HCT116 (cell line): Measurements from ENCODE around the gene CCNB3. TPM values are rescaled to one million over a fixed set of nuclear protein-coding genes. Genes with fewer than 3 reads are reported as not detected.

Source experiments
- ATAC-seq: fragments of 200-7000 bp; cut with Tn5 transposase; 2 replicates; pipeline ENCODE4 v1.9.1; 2020; ENCODE audit warnings: mild to moderate bottlenecking, moderate library complexity
- BruUV-seq: library from RNA; stranded (reverse); fragments of 400-500 nt; replicated peaks from 2 replicates; lab custom pipeline; 2021; lab: Mats Ljungman, UMichigan
- CTCF ChIA-PET: fragments of 300-600 bp; sonication (Branson Sonifier 250); formaldehyde crosslinking; loops from one replicate; lab custom pipeline; 2021; ENCODE audit warnings: antibody characterized with exemption; lab: Charles Lee
- POLR2A ChIA-PET: fragments of 300-600, 350-600 bp; sonication (Branson Sonifier 250); formaldehyde crosslinking; loops from one replicate; lab custom pipeline; 2021; ENCODE audit warnings: antibody characterized with exemption; lab: Charles Lee
- RAD21 ChIA-PET, 2 experiments: fragments of 300-600 bp; sonication (Branson Sonifier 250); formaldehyde crosslinking; loops; one replicate each; lab custom pipeline; 2023; ENCODE audit warnings: low total read pairs in 2 of 2; ENCODE audit not compliant: uncharacterized antibody in 2 of 2, unreplicated experiment in 2 of 2, low non-redundant PET in 1 of 2; lab: Charles Lee
- DNase-seq: peaks from one replicate; pipeline ENCODE4 v3.0.0-alpha.2; 2010; ENCODE audit warnings: low read depth, low spot score
- H2AFZ ChIP-seq: fragments of 200-600 bp; shearing (Covaris generic), sonication (generic); 2 replicates; pipeline ENCODE4 v1.6.1; 2017; ENCODE audit warnings: low read depth, mixed run types, mixed read lengths, antibody characterized with exemption, low read length; ENCODE audit not compliant: poor library complexity, severe bottlenecking
- H3K27ac ChIP-seq: 2 replicates; pipeline ENCODE4 v1.5.1; 2012; ENCODE audit warnings: low read depth, low read length
- H3K27me3 ChIP-seq: fragments of 200-600 bp; sonication (generic); 2 replicates; pipeline ENCODE4 v1.6.1; 2016; ENCODE audit warnings: mixed run types, low read length, mixed read lengths; ENCODE audit not compliant: insufficient read depth
- H3K36me3 ChIP-seq, 2 experiments: fragments of 200-500 bp in 1 of 2; fragments of 200-600 bp in 1 of 2; sonication (Bioruptor generic) in 1 of 2; sonication (generic) in 1 of 2; 2 replicates each; pipeline versions ENCODE4 v1.5.1 to v1.6.1; 2014 to 2016; ENCODE audit warnings: low read length in 2 of 2, inconsistent platforms in 1 of 2, mixed read lengths in 1 of 2, mixed run types in 1 of 2; ENCODE audit not compliant: insufficient read depth in 2 of 2, control insufficient read depth in 1 of 2
- H3K4me1 ChIP-seq, 2 experiments: fragments of 200-600 bp in 1 of 2; sonication (generic) in 1 of 2; 2 replicates each; pipeline versions ENCODE4 v1.5.1 to v1.6.1; 2012 to 2017; ENCODE audit warnings: low read length in 2 of 2, inconsistent platforms in 1 of 2, mild to moderate bottlenecking in 1 of 2, mixed read lengths in 1 of 2, mixed run types in 1 of 2, moderate library complexity in 1 of 2; ENCODE audit not compliant: insufficient read depth in 2 of 2, control insufficient read depth in 1 of 2
- H3K4me2 ChIP-seq: fragments of 200-600 bp; sonication (generic); 2 replicates; pipeline ENCODE4 v1.6.1; 2017; ENCODE audit warnings: mixed run types, low read length, mixed read lengths
- H3K4me3 ChIP-seq, 2 experiments: fragments of 200-600 bp in 1 of 2; sonication (generic) in 1 of 2; replicated peaks in 1 of 2; 2 replicates each; pipeline ENCODE4 v1.5.1; 2011 to 2016; ENCODE audit warnings: low read length in 2 of 2, control low read depth in 1 of 2, low read depth in 1 of 2, mild to moderate bottlenecking in 1 of 2, mixed read lengths in 1 of 2, mixed run types in 1 of 2
- H3K79me2 ChIP-seq: fragments of 200-600 bp; sonication (generic); 2 replicates; pipeline ENCODE4 v1.6.1; 2017; ENCODE audit warnings: mild to moderate bottlenecking, mixed run types, low read length, moderate library complexity, mixed read lengths; ENCODE audit not compliant: insufficient read depth
- H3K9ac ChIP-seq: fragments of 200-600 bp; sonication (generic); 2 replicates; pipeline ENCODE4 v1.6.1; 2016; ENCODE audit warnings: low read length, mixed read lengths
- H3K9me2 ChIP-seq: fragments of 200-600 bp; sonication (generic), shearing (Covaris generic); 2 replicates; pipeline ENCODE4 v1.6.1; 2017; ENCODE audit warnings: mixed run types, mild to moderate bottlenecking, moderate library complexity; ENCODE audit not compliant: insufficient read depth
- H3K9me3 ChIP-seq, 2 experiments: fragments of 200-500 bp in 1 of 2; fragments of 200-600 bp in 1 of 2; sonication (Bioruptor generic) in 1 of 2; sonication (generic) in 1 of 2; 2 replicates each; pipeline ENCODE4 v1.6.1; 2014 to 2017; ENCODE audit warnings: low read length in 2 of 2, mixed read lengths in 2 of 2, inconsistent platforms in 1 of 2, low read depth in 1 of 2, mild to moderate bottlenecking in 1 of 2, mixed run types in 1 of 2, moderate library complexity in 1 of 2; ENCODE audit not compliant: control insufficient read depth in 1 of 2, insufficient read depth in 1 of 2
- H4K20me1 ChIP-seq: fragments of 200-600 bp; sonication (generic), shearing (Covaris generic); 2 replicates; pipeline ENCODE4 v1.6.1; 2017; ENCODE audit warnings: mixed run types, mild to moderate bottlenecking, moderate library complexity; ENCODE audit not compliant: insufficient read depth
- ATF3 ChIP-seq: IDR thresholded peaks from 2 replicates; pipeline ENCODE4 v1.6.1; 2012
- CBX3 ChIP-seq: IDR thresholded peaks from 2 replicates; pipeline ENCODE4 v1.6.1; 2012; ENCODE audit warnings: low read depth
- CEBPB ChIP-seq: IDR thresholded peaks from 2 replicates; pipeline ENCODE4 v1.6.1; 2012; ENCODE audit warnings: low read depth
- CTCF ChIP-seq, 3 experiments: fragments of 200-600 bp in 1 of 3; sonication (generic) in 1 of 3; IDR thresholded peaks in 2 of 3; conservative IDR thresholded peaks in 1 of 3; 2 replicates each; pipeline ENCODE4 v1.5.1; 2012 to 2017; ENCODE audit warnings: low read depth in 2 of 3, low read length in 2 of 3, antibody characterized with exemption in 1 of 3, borderline replicate concordance in 1 of 3, control low read depth in 1 of 3, mild to moderate bottlenecking in 1 of 3, mixed read lengths in 1 of 3, mixed run types in 1 of 3, moderate library complexity in 1 of 3; ENCODE audit not compliant: insufficient read depth in 1 of 3
- EGR1 ChIP-seq: IDR thresholded peaks from 2 replicates; pipeline ENCODE4 v1.6.1; 2012; ENCODE audit warnings: low read depth
- EZH2phosphoT487 ChIP-seq: fragments of 200-600 bp; IDR thresholded peaks from 2 replicates; pipeline ENCODE4 v1.6.1; 2018; ENCODE audit warnings: antibody characterized with exemption, borderline replicate concordance
- FOSL1 ChIP-seq: IDR thresholded peaks from 2 replicates; pipeline ENCODE4 v1.6.1; 2012; ENCODE audit warnings: low read depth
- MAX ChIP-seq: IDR thresholded peaks from 2 replicates; pipeline ENCODE4 v1.6.1; 2012
- POLR2AphosphoS5 ChIP-seq: IDR thresholded peaks from 2 replicates; pipeline ENCODE4 v1.6.1; 2011; ENCODE audit warnings: mild to moderate bottlenecking, low read depth, low read length, moderate library complexity
- RAD21 ChIP-seq: IDR thresholded peaks from 2 replicates; pipeline ENCODE4 v1.6.1; 2012; ENCODE audit warnings: low read depth, mild to moderate bottlenecking
- SIN3A ChIP-seq: IDR thresholded peaks from 2 replicates; pipeline ENCODE4 v1.6.1; 2012; ENCODE audit warnings: low read depth
- SRF ChIP-seq: IDR thresholded peaks from 2 replicates; pipeline ENCODE4 v1.6.1; 2012; ENCODE audit warnings: low read depth
- TCF7L2 ChIP-seq: IDR thresholded peaks from 2 replicates; pipeline ENCODE4 v1.7.0; 2011; ENCODE audit warnings: borderline replicate concordance, inconsistent platforms; ENCODE audit not compliant: insufficient read depth, insufficient read length; ENCODE audit errors: extremely low read depth
- ZFX ChIP-seq: fragments of 450-650 bp; IDR thresholded peaks from 2 replicates; pipeline ENCODE4 v1.6.1; 2017
- ZNF274 ChIP-seq: fragments of 200-500 bp; sonication (Bioruptor generic); IDR thresholded peaks from 2 replicates; pipeline ENCODE4 v1.6.1; 2014; ENCODE audit warnings: mild to moderate bottlenecking, low read depth, low read length, inconsistent platforms
- intact Hi-C: fragments of 100-400 bp; cut with micrococcal nuclease; formaldehyde crosslinking; loops from 2 replicates; pipeline ENCODE4 v1.10.0; 2022
- total RNA-seq: library from RNA; stranded (reverse); gene quantifications from one replicate; pipeline ENCODE4 v1.2.1, GENCODE V29; 2021; ENCODE audit not compliant: unreplicated experiment

Gene CCNB3
- total RNA-seq, 1 experiment from 2014 or later: 2.9 TPM

GRCh38 chrX:50188859-50189600 lies 15.5 kb upstream of the CCNB3 start:
- ChIA-PET CTCF (no interaction called here), POLR2A (no interaction called here), RAD21 (no interaction called here)
- Histone ChIP-seq H3K27me3 (no peaks in the 10 kb centered on the region), H3K79me2 (no peaks in the 10 kb centered on the region), H4K20me1 (no peaks in the 10 kb centered on the region), H3K36me3 (no peaks in the 10 kb centered on the region), H2AFZ (no peak overlapping the region), H3K4me1 (no peaks in the 10 kb centered on the region), H3K9ac (no peak overlapping the region), H3K9me2 (no peaks in the 10 kb centered on the region), H3K4me3 (no peak overlapping the region), H3K27ac (no peak overlapping the region), H3K4me2 (no peak overlapping the region), H3K9me3 (no peaks in the 10 kb centered on the region)
- no TSS peak for BruUV-seq
- intact Hi-C loops: no loop called here
- ATAC-seq (no peak), DNase-seq (no peak)
- TF ChIP-seq ZFX (no peak), CEBPB (no peak), FOSL1 (no peak), ATF3 (no peak), EZH2phosphoT487 (no peak), TCF7L2 (no peak)

GRCh38 chrX:50198348-50198747 lies 6.2 kb upstream of the CCNB3 start:
- no peaks in the 10 kb centered on the region for H3K9me2 ChIP-seq
- no peaks in the 10 kb centered on the region for H3K9me3 ChIP-seq
- ChIA-PET POLR2A (no interaction called here), CTCF (no interaction called here), RAD21 (no interaction called here)
- intact Hi-C loops: no loop called here
- H3K4me2 ChIP-seq: no peak overlapping the region
- no peaks in the 10 kb centered on the region for H3K36me3 ChIP-seq
- no peaks in the 10 kb centered on the region for H3K27me3 ChIP-seq
- DNase-seq (no peak), ATAC-seq (no peak)
- no peaks in the 10 kb centered on the region for H4K20me1 ChIP-seq
- H3K4me1 ChIP-seq: peaks cover 4 to 11% of the 10 kb centered on the region in 2 experiments; a peak in 3 of 4 replicates
- no TSS peak for BruUV-seq
- no peak overlapping the region for H2AFZ ChIP-seq
- TF ChIP-seq EZH2phosphoT487 (no peak), MAX (no peak), EGR1 (no peak), RAD21 (no peak), POLR2AphosphoS5 (no peak), SIN3A (no peak), SRF (no peak), ZFX (no peak), CBX3 (no peak), ZNF274 (no peak), CEBPB (no peak), CTCF (IDR thresholded peaks at IDR 0.05 in 2 of 3, conservative IDR thresholded peaks at IDR 0.05 in 1 of 3; ENCODE audit: borderline replicate concordance in 1 of 3, insufficient read depth in 1 of 3, low read depth in 2 of 3, low read length in 2 of 3) (no peak)
- no peak overlapping the region for H3K9ac ChIP-seq
- no peaks in the 10 kb centered on the region for H3K79me2 ChIP-seq
- no peak overlapping the region for H3K27ac ChIP-seq
- no peak overlapping the region for H3K4me3 ChIP-seq
